ENCODE results near the gene NLRC3.

NLRC3 gene

GRCh38 chr16:3580251-3580651 is 3.0 kb upstream of the NLRC3 start:
- DNase-seq (ENCODE audit: low spot score), result no peak

- no peak for DNase-seq (ENCODE audit: low spot score)
These were observed 2.6 kb upstream of the NLRC3 start for GRCh38 chr16:3579776-3580175.

DNA sequence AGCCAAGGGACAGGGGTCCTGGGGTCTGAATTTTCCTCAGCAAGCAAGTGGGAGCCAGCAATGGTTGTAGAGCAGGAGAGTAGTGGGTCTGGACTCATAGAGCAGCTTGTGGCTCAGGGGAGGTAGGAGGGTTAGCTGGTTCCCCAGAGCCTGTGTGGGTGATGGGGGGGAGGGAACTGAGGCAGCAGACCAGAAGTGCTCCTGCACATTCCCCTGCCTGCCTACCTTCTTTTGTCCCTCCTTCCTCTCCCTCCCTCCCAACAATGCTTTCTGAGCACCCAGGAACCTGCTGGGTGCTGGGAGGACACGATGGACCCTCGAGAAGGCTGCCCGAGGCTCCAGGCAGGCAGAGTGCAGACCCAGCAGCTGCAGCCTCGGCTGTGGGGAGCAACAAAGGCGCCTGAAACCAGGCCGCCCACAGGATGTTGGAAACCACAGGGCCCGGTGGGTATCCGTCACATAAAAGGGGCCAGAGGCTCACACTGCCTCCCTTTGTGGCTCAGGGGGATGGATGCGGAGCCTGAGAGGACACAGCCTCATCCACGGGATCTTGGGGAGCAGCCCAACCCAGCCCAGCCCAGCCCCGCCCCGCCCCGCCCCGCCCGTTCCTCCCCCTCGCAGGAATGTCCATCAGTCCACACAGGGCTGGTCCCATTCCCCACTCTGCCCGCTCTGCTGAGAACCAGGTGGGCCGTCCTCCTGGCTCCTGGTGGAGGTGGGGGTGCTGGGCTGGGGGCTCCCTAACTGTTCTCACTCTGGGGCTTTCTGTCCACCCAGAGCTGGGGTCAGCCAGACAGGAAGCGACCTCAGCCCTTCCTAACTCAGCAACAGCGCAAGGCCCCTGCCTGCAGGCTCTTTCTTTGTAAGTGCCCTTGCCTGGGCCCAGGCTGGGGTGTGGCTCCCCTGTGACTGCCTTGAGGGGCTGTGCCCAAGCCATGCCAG is 1.7 kb upstream of the NLRC3 start:
- DNase-seq (ENCODE audit: low spot score), result no peak

DNA sequence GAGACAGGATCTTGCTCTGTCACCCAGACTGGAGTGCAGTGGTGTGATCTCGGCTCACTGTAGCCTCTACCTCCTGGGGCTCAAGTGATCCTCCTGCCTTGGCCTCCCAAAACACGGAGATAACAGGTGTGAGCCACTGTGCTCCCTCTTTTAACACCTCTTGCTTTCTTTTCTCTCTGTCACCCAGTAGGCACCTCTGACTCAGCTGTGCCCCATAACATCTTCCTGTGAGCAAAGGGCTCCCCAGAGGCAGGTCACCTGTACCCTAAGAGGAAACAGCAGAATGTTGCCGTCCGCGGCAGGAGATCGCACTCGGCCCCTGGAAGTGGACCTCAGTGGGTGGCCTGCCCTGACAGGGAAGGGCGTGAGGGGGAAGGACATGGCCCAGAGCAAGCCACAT is 918 bp upstream of the NLRC3 start:
- no peak for DNase-seq (ENCODE audit: low spot score)

DNA sequence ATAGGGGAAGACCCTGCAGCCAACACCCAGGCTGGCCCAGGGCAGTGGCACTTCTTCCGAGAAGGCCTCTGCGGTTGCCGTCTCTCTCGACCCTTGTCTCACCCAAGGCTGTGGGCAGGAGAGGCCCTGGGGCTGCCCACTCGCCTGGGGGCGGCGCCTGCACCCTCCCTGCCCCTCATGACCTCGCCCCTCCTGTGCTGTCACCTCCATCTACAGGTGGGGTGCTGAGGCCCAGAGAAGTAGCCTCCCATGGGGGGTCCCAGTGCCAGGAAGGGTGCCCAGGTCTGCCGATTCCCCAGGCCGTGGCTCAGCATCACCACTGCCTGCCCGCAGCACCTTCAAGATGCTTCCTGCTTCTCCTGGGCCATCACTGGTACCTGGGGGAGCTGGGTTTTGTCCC is 992 bp downstream of the NLRC3 start:
- DNase-seq (ENCODE audit: low spot score), result no peak

DNA sequence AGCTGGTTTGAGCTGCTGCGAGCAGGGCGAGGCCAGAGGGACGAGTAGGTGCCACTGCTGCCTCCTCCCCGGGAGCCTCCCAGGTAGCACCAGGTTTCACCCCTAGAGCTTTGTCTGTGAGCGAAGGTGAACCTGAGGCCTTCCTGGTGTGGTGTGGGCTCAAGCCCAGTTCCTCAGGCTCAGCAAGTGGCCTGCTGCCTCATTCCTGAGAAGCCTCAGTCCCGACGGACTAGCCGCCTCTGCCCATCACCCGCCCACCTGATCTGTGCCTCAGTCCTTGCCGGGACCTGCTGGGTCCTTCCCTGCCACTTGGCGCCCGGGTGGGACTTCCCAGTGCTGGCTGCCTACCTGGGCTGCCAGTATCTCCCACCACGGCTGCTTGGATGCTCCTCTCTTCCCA is 1.7 kb downstream of the NLRC3 start:
- no peak for DNase-seq (ENCODE audit: low spot score)

GRCh38 chr16:3574195-3574594 is 3.0 kb downstream of the NLRC3 start:
- DNase-seq (ENCODE audit: low spot score), result no peak

- DNase-seq (ENCODE audit: low spot score), result peak; percentile 7
These were observed 3.9 kb downstream of the NLRC3 start for GRCh38 chr16:3573146-3573815.

DNA sequence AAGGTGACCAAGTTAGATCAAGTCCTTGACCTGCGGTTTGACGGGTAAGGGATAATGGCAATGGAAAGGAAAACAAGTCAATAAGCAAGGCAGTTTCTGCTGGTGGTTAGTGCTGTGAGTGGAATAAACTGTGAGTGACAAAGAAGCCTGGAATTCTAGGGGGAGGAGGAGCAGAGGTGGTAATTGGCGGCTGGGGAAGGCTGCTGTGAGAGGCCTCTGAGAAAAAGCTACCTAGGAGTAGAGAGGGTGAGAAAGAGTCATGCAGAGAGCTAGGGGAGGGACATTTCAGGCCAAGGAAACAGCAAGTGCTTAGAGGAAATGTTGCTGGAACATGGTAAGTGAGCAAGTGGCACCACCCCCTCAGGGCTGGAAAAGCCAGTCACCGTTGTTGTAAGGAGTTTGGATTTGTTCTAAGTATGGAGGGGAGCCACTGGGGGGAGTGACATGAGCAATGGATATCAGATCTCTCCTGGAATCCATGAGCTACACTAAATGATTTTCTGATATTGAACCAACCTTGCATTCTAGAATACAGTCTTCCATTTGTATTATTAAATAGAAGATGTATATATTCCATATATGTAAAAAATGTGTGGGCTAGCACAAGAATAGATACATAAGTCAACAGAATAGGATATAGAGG is 6.7 kb downstream of the NLRC3 start:
- no peak for DNase-seq (ENCODE audit: low spot score)

GRCh38 chr16:3569851-3570250 is 7.4 kb downstream of the NLRC3 start:
- DNase-seq (ENCODE audit: low spot score), result no peak

DNA sequence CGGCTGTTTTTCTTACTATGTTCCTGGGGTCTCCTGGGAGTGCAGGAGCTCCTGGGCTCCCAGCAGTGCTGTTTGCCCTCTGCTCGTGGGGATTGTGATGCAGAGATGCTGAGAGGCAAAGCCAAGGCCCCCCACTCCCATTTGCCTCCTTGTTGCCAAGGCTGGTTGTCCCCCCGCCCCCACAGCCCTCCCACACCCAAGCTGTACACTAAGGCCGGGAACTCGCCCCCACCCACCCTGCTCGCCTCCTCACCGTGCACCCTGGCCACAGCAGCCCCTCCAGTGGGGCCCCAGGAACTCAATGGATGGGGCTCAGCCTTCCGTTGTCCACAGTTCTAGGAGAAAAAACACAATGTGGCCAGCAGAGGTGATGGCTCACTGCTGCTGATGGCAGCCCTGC is 10.2 kb downstream of the NLRC3 start:
- DNase-seq (ENCODE audit: low spot score), result no peak

DNA sequence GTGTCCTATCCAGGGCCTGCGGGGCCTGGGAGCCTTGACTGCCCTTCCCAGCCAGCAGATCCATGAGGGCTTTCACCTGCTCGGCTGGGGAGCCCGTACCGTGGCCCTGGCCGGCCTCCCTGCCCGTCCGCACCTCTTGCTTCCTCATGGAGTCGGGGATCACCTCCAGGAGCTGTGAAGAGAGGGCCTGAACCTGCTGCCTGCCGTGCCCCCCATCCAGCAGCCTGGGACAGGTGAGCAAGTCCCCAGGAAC is 12.4 kb downstream of the NLRC3 start:
- DNase-seq (ENCODE audit: low spot score), result no peak

DNA sequence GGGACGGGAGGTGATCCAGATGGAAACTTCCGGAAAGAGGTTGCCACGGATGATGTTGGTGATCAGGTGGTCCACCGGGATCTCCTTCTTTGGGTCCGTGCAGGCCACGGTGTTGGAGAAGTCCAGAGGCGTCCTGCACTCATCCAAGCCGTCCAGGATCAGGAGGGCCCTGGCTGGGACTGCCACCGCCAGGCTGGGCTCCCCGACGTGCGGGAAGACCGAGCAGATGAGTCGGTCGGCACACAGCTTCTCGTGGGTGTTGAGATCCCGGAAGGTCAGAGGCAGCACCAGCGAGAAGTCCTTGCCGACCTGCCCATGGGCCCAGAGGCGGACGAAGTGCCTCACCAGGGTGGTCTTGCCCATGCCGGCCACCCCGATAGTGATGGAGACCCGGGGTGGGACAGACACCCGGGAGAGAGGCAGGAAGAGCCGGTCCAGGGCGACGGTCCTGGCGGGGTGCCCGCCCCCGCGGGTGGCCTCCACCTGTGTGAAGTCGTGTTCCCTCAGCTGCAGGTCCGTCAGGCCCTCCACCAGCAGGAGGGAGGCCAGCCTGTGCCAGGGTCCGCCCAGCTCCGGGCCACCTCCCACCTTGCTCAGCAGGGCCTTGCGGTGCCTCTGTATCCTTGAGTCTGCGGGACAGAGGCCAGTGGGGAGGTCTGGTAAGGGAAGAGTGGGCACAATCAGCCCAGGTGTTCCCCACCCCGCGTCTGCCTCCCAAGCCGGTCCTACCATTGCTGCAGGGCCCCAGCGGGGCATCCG is 12.9 kb downstream of the NLRC3 start:
- DNase-seq (ENCODE audit: low spot score), result no peak

DNA sequence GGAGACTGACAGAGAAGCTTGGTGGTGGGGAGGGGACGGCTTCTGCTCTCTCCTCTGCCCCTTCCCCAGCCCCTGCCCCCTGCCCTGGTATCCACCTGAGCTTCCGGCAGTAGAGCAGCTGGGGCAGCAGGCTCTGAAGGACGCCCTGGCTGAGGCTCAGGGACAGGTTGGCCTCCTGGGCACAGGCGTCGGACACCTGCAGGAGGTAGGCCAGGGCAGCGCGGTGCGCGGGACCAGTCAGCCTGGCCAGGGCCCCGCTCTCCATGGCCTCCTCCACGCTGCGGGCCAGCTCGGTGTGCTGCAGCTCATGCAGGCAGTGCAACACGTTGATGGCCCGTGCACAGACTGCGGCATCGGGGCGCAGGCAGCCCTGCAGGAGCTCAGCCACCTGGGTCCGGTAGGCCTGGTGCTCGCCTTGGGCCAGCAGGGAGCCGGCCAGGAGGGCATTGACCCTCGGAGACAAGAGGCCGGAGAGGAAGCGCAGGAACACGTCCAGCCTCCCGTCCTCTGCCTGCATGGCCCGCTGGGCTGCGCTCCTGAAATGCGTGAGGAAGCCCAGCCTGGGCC is 14.2 kb downstream of the NLRC3 start:
- DNase-seq (ENCODE audit: low spot score), result no peak

DNA sequence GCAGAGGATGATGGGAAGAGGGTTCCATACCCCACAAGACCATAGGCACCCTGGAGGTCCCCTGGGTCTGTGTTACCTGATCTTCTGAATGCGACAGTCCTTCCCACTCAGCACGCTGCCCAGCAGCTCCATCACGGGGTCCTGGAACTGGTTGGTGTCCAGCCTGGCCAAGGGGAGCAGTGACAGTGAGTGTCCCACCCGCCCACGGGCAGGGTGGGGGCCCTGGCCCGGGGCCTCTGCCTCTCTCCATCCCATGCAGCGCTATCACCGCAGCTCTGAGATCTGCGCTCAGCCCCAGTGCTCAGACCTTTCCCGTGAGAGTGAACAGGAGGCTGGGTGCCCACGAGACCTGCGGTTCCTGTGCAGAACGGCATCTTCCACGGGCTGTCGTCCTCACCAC is 15.6 kb downstream of the NLRC3 start:
- no peak for DNase-seq (ENCODE audit: low spot score)

- no peak for DNase-seq (ENCODE audit: low spot score)
These were observed 22.8 kb downstream of the NLRC3 start for GRCh38 chr16:3554351-3554928.

DNA sequence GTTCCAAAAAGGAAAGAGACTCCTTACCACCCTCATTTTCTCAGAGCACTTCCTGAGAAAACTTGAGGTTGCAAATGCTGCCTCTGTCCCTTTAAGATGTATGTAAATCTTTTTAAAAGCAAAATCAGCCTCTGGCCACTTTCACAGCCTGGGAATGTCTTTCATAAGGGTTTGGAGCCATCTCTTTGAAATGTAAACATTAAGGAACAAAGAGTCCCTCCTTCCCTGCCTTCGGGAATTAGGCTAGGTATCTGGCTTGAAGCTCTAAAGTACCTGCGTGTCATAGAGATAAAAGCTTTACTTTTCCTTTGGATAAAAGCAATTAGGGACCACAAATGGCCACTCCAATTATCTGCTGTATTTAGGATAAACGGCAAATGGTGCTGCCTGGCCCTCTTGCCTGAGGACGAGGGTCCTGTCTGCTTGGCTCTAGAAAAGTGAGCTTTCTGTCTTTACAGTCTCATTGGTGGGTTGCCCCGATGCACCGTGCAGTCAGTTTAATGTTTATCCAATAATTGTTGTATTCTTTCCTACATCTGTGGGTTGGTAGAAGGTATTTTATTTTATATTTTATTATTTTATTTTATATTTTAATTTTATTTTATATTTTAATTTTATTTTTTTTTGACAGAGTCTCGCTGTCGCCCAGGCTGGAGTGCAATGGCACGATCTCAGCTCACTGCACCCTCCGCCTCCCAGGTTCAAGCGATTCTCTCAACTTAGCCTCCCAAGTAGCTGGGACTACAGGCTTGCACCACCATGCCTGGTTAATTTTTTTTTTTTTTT is 23.9 kb downstream of the NLRC3 start:
- no peak for DNase-seq (ENCODE audit: low spot score)

DNA sequence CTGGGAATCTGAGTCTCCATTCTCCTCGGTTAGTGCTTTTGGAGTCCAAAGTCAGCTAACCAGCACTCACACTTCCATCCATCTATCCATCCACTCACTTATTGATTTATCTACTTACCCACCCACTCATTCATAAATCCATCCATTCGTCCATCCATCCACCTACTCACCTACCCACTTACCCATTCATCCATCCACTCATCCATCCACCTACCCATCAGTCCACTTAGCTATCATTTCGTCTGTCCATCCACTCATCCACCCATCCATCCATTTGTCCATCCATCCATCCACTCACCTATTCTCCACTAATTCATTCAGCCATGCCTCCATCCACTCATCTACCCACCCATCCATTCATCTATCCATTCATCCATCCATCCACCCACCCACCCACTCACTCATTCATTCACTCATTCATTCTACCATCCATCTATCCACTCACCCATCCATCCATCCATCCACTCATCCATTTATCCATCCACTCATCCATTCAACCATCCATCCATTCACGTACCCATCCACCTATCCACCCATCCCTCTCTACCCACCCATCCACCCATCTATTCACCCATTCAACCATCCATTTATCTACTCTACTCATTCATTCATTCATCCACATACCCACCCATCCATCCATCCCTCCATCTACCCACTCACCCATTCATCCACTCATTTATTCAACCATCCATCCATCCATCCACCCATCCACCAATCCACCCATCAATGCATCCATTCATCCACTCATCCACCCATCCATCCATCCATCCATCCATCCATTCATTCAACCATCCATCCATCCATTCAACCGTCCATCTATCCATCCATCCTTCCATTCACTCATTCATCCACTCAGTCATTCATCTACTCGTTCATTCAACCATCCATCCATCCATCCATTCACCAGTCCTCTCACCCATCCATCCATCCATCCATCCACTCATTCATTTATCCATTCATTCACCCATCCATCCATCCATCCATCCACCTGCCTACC is 26.1 kb downstream of the NLRC3 start:
- no peak for DNase-seq (ENCODE audit: low spot score)

DNA sequence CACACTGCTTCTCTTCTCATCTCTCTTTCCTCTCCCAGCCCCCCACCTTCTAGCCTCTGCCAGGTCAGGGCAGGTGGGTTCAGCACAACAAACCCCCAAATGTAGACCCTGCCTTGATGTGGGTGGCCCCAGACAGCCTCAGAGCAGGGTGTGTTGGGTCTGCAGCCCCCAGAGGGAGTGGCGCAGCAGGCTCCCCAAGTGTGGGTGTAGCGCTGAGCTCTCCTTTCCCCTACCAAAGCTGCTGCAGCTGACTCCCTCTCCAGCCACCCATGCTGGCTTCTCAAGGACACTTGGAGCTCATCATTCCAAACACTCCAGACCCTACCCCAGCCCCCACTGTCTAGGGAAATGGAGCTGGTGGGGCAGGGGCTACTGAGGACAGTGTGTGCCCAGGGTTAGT is 27.3 kb downstream of the NLRC3 start:
- no peak for DNase-seq (ENCODE audit: low spot score)

- no peak for DNase-seq (ENCODE audit: low spot score)
These were observed 28.3 kb downstream of the NLRC3 start for GRCh38 chr16:3548859-3549258.

Measured in putamen (tissue), 1 donor.